ENCODE data around the gene PPDPF.

PPDPF gene

GRCh38 chr20:63522091-63522868 lies 1.7 kb downstream of the PPDPF start:
- peaks cover 0 to 29% (median 24%) of the 10 kb centered on the region in 4 donors for H3K4me1 ChIP-seq
- no peak for TF ChIP-seq CTCF (IDR thresholded peaks at IDR 0.05)
- intact Hi-C loops (cut with DNase I; ENCODE audit: low total_unique reads): loop anchor here (5.0 kb wide), 1 partner anchor 120 kb away; no protein-coding TSS in a partner anchor
- H3K9me3 ChIP-seq: no peaks in the 10 kb centered on the region
- no peak for DNase-seq
- no peaks in the 10 kb centered on the region for H3K27me3 ChIP-seq
- H3K27ac ChIP-seq: peak overlapping the region in 1 of 2 donors; percentile 97
- peaks cover 0 to 21% (median 12%) of the 10 kb centered on the region in 3 donors for H3K36me3 ChIP-seq
- H3K4me3 ChIP-seq: peak overlapping the region; percentile 73 to 90

GRCh38 chr20:63522981-63523611 lies 2.5 kb downstream of the PPDPF start:
- intact Hi-C loops (cut with DNase I; ENCODE audit: low total_unique reads): loop anchor here (5.0 kb wide), 1 partner anchor 119 kb away; no protein-coding TSS in a partner anchor

GRCh38 chr20:63525185-63525584 lies 4.6 kb downstream of the PPDPF start:
- Histone ChIP-seq H3K27me3 (no peaks in the 10 kb centered on the region), H3K27ac (no peak overlapping the region), H3K9me3 (no peaks in the 10 kb centered on the region), H3K4me3 (no peak overlapping the region), H3K4me1 (peaks cover 0 to 20% (median 18%) of the 10 kb centered on the region in 4 donors), H3K36me3 (peaks cover 0 to 21% (median 12%) of the 10 kb centered on the region in 3 donors)
- TF ChIP-seq CTCF (IDR thresholded peaks at IDR 0.05): no peak
- no peak for DNase-seq
- intact Hi-C loops (cut with DNase I; ENCODE audit: low total_unique reads): no loop called here

More at GRCh38 chr20:63522981-63523611, 2.5 kb downstream of the PPDPF start:
- no peak for TF ChIP-seq CTCF (IDR thresholded peaks at IDR 0.05)
- H3K36me3 ChIP-seq: peaks cover 0 to 21% (median 12%) of the 10 kb centered on the region in 3 donors
- peaks cover 0 to 29% (median 24%) of the 10 kb centered on the region in 4 donors for H3K4me1 ChIP-seq
- H3K4me3 ChIP-seq: no peak overlapping the region
- no peak for DNase-seq
- H3K27ac ChIP-seq: no peak overlapping the region
- no peaks in the 10 kb centered on the region for H3K27me3 ChIP-seq
- no peaks in the 10 kb centered on the region for H3K9me3 ChIP-seq

GRCh38 chr20:63525971-63526370 lies 5.4 kb downstream of the PPDPF start:
- intact Hi-C loops (cut with DNase I; ENCODE audit: low total_unique reads): no loop called here
- Histone ChIP-seq H3K9me3 (no peaks in the 10 kb centered on the region), H3K27me3 (peaks cover 0 to 6% of the 10 kb centered on the region in 2 donors), H3K4me3 (no peak overlapping the region), H3K4me1 (peaks cover 0 to 20% (median 18%) of the 10 kb centered on the region in 4 donors), H3K36me3 (peaks cover 0 to 21% (median 12%) of the 10 kb centered on the region in 3 donors), H3K27ac (no peak overlapping the region)
- no peak for DNase-seq
- no peak for TF ChIP-seq CTCF (IDR thresholded peaks at IDR 0.05)

GRCh38 chr20:63527184-63527583 lies 6.6 kb downstream of the PPDPF start:
- Histone ChIP-seq H3K9me3 (no peaks in the 10 kb centered on the region), H3K36me3 (peaks cover 0 to 15% (median 12%) of the 10 kb centered on the region in 3 donors), H3K4me1 (peaks cover 0 to 9% (median 6%) of the 10 kb centered on the region in 4 donors), H3K27me3 (peaks cover 0 to 9% of the 10 kb centered on the region in 2 donors), H3K27ac (no peak overlapping the region), H3K4me3 (no peak overlapping the region)
- intact Hi-C loops (cut with DNase I; ENCODE audit: low total_unique reads): no loop called here
- DNase-seq: no peak
- no peak for TF ChIP-seq CTCF (IDR thresholded peaks at IDR 0.05)
